Endothelial cell of umbilical vein (primary cell): ENCODE results near the gene RBPJ. TPM values are rescaled to one million over a fixed set of nuclear protein-coding genes. Genes with fewer than 3 reads are reported as not detected.

Experiments
- BruUV-seq: library from RNA; stranded (reverse); fragments of 400-500 nt; replicated peaks from 2 replicates; lab custom pipeline; 2021; lab: Mats Ljungman, UMichigan
- CTCF ChIA-PET: fragments of 300-600, 350-600 bp; sonication (Branson Sonifier 250); formaldehyde crosslinking; loops from one replicate; lab custom pipeline; 2021; ENCODE audit warnings: antibody characterized with exemption, inconsistent platforms; lab: Charles Lee
- POLR2A ChIA-PET: fragments of 300-600, 350-600 bp; sonication (Branson Sonifier 250); formaldehyde crosslinking; loops from one replicate; lab custom pipeline; 2021; ENCODE audit warnings: antibody characterized with exemption, inconsistent platforms; lab: Charles Lee
- DNase-seq: peaks from one replicate; pipeline ENCODE4 v3.0.0-alpha.2; 2011; ENCODE audit warnings: low read depth, low spot score
- FAIRE-seq: peaks from 2 replicates; lab custom pipeline; 2011; peaks lifted over from hg19 to GRCh38; lab: Jason Lieb, UNC
- H2AFZ ChIP-seq: 2 replicates; pipeline ENCODE4 v1.6.0; 2012; ENCODE audit warnings: low read depth, low read length, control low read depth, inconsistent platforms
- H3K27ac ChIP-seq: 2 replicates; pipeline ENCODE4 v1.5.1; 2011; ENCODE audit warnings: low read depth, mild to moderate bottlenecking, control low read depth, low read length, moderate library complexity; ENCODE audit not compliant: insufficient read depth
- H3K27me3 ChIP-seq, 2 experiments: 2 replicates each; pipeline versions ENCODE4 v1.6.0 to v1.6.1; 2011; ENCODE audit warnings: low read length in 2 of 2, mixed read lengths in 1 of 2; ENCODE audit not compliant: control insufficient read depth in 2 of 2, insufficient read depth in 2 of 2
- H3K36me3 ChIP-seq, 2 experiments: 2 replicates in 1 of 2; 3 replicates in 1 of 2; pipeline ENCODE4 v1.5.1; 2011; ENCODE audit warnings: low read length in 2 of 2, mild to moderate bottlenecking in 1 of 2, moderate library complexity in 1 of 2; ENCODE audit not compliant: control insufficient read depth in 2 of 2, insufficient read depth in 2 of 2; ENCODE audit errors: extremely low read depth in 1 of 2
- H3K4me1 ChIP-seq: 3 replicates; pipeline ENCODE4 v1.5.1; 2011; ENCODE audit warnings: mild to moderate bottlenecking, low read length; ENCODE audit not compliant: control insufficient read depth, insufficient read depth; ENCODE audit errors: extremely low read depth
- H3K4me2 ChIP-seq: 2 replicates; pipeline ENCODE4 v1.6.1; 2011; ENCODE audit warnings: low read length, control low read depth, mixed read lengths; ENCODE audit not compliant: insufficient read depth
- H3K4me3 ChIP-seq, 3 experiments: fragments of 200-600 bp in 1 of 3; sonication (generic), shearing (Covaris generic) in 1 of 3; replicated peaks in 1 of 3; 2 replicates each; pipeline ENCODE4 v1.5.1; 2011 to 2016; ENCODE audit warnings: control low read depth in 3 of 3, low read length in 3 of 3, mild to moderate bottlenecking in 2 of 3, inconsistent platforms in 1 of 3, low read depth in 1 of 3, moderate library complexity in 1 of 3; ENCODE audit not compliant: insufficient read depth in 1 of 3
- H3K79me2 ChIP-seq: 2 replicates; pipeline ENCODE4 v1.6.0; 2012; ENCODE audit warnings: low read length, inconsistent platforms; ENCODE audit not compliant: control insufficient read depth, insufficient read depth
- H3K9ac ChIP-seq: replicated peaks from 2 replicates; pipeline ENCODE3; 2011; ENCODE audit warnings: low read length, control low read depth; ENCODE audit not compliant: insufficient read depth; ENCODE audit errors: extremely low read depth
- H3K9me1 ChIP-seq: replicated peaks from 3 replicates; pipeline ENCODE4 v1.6.0; 2011; ENCODE audit warnings: mild to moderate bottlenecking, low read length; ENCODE audit not compliant: control insufficient read depth, insufficient read depth; ENCODE audit errors: extremely low read depth
- H3K9me3 ChIP-seq: replicated peaks from 2 replicates; pipeline ENCODE4 v1.5.1; 2012; ENCODE audit warnings: low read length, inconsistent platforms; ENCODE audit not compliant: control insufficient read depth, insufficient read depth
- H4K20me1 ChIP-seq: replicated peaks from 2 replicates; pipeline ENCODE3; 2011; ENCODE audit warnings: mild to moderate bottlenecking, low read length; ENCODE audit not compliant: control insufficient read depth, insufficient read depth; ENCODE audit errors: extremely low read depth
- CTCF ChIP-seq, 2 donors: IDR thresholded peaks; 1 replicate in 1 of 2; 2 replicates in 1 of 2; pipeline ENCODE4 v1.5.1; 2011; ENCODE audit warnings: low read length in 2 of 2, mild to moderate bottlenecking in 2 of 2, moderate library complexity in 2 of 2, control low read depth in 1 of 2, inconsistent platforms in 1 of 2, low read depth in 1 of 2; ENCODE audit not compliant: insufficient read depth in 1 of 2; ENCODE audit errors: extremely low read depth in 1 of 2
- EZH2 ChIP-seq: IDR thresholded peaks from 2 replicates; pipeline ENCODE4 v1.6.1; 2012; ENCODE audit warnings: borderline replicate concordance, low read depth, mild to moderate bottlenecking, moderate library complexity, low read length, inconsistent platforms; ENCODE audit not compliant: severe bottlenecking
- FOS ChIP-seq: IDR thresholded peaks from 2 replicates; pipeline ENCODE4 v1.6.1; 2011; ENCODE audit warnings: mild to moderate bottlenecking, low read length, moderate library complexity, borderline replicate concordance; ENCODE audit not compliant: insufficient read depth
- GATA2 ChIP-seq: IDR thresholded peaks from 2 replicates; pipeline ENCODE4 v1.7.0; 2011; ENCODE audit warnings: low read depth, mild to moderate bottlenecking, moderate library complexity, mixed read lengths, low read length; ENCODE audit not compliant: insufficient read length, insufficient read depth
- JUN ChIP-seq: IDR thresholded peaks from 2 replicates; pipeline ENCODE4 v1.6.1; 2011; ENCODE audit warnings: borderline replicate concordance, low read depth; ENCODE audit not compliant: insufficient read length, insufficient read depth
- MAX ChIP-seq: IDR thresholded peaks from 2 replicates; pipeline ENCODE4 v1.6.1; 2011; ENCODE audit not compliant: insufficient read depth, insufficient read length
- MYC ChIP-seq: IDR thresholded peaks from one replicate; pipeline ENCODE4 v1.6.1; 2011; ENCODE audit warnings: mild to moderate bottlenecking, low read depth, low read length
- POLR2A ChIP-seq: IDR thresholded peaks from 2 replicates; pipeline ENCODE4 v1.6.1; 2012; ENCODE audit warnings: low read depth, mild to moderate bottlenecking, control low read depth, low read length
- POLR2AphosphoS5 ChIP-seq: IDR thresholded peaks from 2 replicates; pipeline ENCODE4 v1.6.1; 2012; ENCODE audit warnings: low read depth, mild to moderate bottlenecking, control low read depth, low read length, moderate library complexity; ENCODE audit not compliant: insufficient read depth
- dilution Hi-C: fragments of 300-500 bp; cut with MboI; formaldehyde crosslinking; loops from one replicate; pipeline ENCODE4 v1.15.0; 2019; ENCODE audit warnings: low sequenced_read_pairs; ENCODE audit not compliant: extremely low pct_ligation_motif_present
- intact Hi-C: fragments of 100-400 bp; cut with micrococcal nuclease; formaldehyde crosslinking; loops from one replicate; pipeline ENCODE4 v1.10.0; 2022
- polyA plus RNA-seq, 4 experiments: library from polyadenylated mRNA; depleted of rRNA in 3 of 4; stranded (reverse) in 3 of 4; unstranded in 1 of 4; fragments of >200 nt; gene quantifications; 2 replicates each; pipeline versions ENCODE4 v1.2.1 to v1.2.3, GENCODE V29; 2011 to 2012; ENCODE audit warnings: missing spikeins in 1 of 4
- total RNA-seq: library from RNA; stranded (reverse); gene quantifications from 2 replicates; pipeline ENCODE4 v1.2.3, GENCODE V29; 2021

Gene RBPJ
- total and polyA plus RNA-seq, 2 donors (not counting 3 experiments of a cell fraction or from before 2014, with no cell fraction given), result 17.0 to 42.9 TPM

GRCh38 chr4:26407476-26407875 is 86.7 kb downstream of the RBPJ start:
- H3K9me3 ChIP-seq, result peaks cover 7% of the 10 kb centered on the region
- H3K27me3 ChIP-seq, result no peaks in the 10 kb centered on the region
- no TSS peak for BruUV-seq
- no peaks in the 10 kb centered on the region for H3K36me3 ChIP-seq
- H3K4me3 ChIP-seq, result no peak overlapping the region
- no peaks in the 10 kb centered on the region for H3K9me1 ChIP-seq
- no peak overlapping the region for H3K27ac ChIP-seq
- FAIRE-seq (no peak), DNase-seq (no peak)
- TF ChIP-seq MAX (no peak), GATA2 (no peak), MYC (no peak), FOS (no peak), POLR2AphosphoS5 (no peak), EZH2 (no peak), POLR2A (no peak), JUN (no peak), CTCF (IDR thresholded peaks at IDR 0.05; ENCODE audit: extremely low read depth in 1 of 2, insufficient read depth in 1 of 2, low read depth in 1 of 2, low read length in 2 of 2) (no peak)
- no peaks in the 10 kb centered on the region for H3K4me1 ChIP-seq
- no peaks in the 10 kb centered on the region for H4K20me1 ChIP-seq
- no peak overlapping the region for H3K9ac ChIP-seq
- intact Hi-C loops, result no loop called here
- POLR2A ChIA-PET, result no interaction called here
- no peak overlapping the region for H3K4me2 ChIP-seq
- dilution Hi-C loops, result no loop called here
- peaks cover 2% of the 10 kb centered on the region for H3K79me2 ChIP-seq
- no peak overlapping the region for H2AFZ ChIP-seq
- CTCF ChIA-PET, result interaction anchor here (0.6 to 8.7 kb wide), 6 partner anchors 9 to 346 kb away, joined by 3 to 259 read pairs (median 4); no protein-coding TSS in a partner anchor
